Measurements from ENCODE around the gene RBCK1. TPM values are rescaled to one million over a fixed set of nuclear protein-coding genes. Genes with fewer than 3 reads are reported as not detected.

The RBCK1 gene
- total RNA-seq, 1 experiment from 2014 or later = 91.7 TPM

- no peak for DNase-seq (ENCODE audit: low spot score)
Measured at GRCh38 chr20:397432-398237, 10.5 kb upstream of the RBCK1 start.

- DNase-seq (ENCODE audit: low spot score) = no peak
Measured at GRCh38 chr20:399182-399707, 8.9 kb upstream of the RBCK1 start.

GRCh38 chr20:400128-400453 lies 8.0 kb upstream of the RBCK1 start:
- DNase-seq (ENCODE audit: low spot score) = no peak

GRCh38 chr20:400454-401275 lies 7.4 kb upstream of the RBCK1 start:
- DNase-seq (ENCODE audit: low spot score) = no peak

- DNase-seq (ENCODE audit: low spot score) = peak; percentile 62
Measured at GRCh38 chr20:401682-402495, 6.2 kb upstream of the RBCK1 start.

GRCh38 chr20:402496-402885 lies 5.6 kb upstream of the RBCK1 start:
- no peak for DNase-seq (ENCODE audit: low spot score)

GRCh38 chr20:402898-403581 lies 5.1 kb upstream of the RBCK1 start:
- no peak for DNase-seq (ENCODE audit: low spot score)

GRCh38 chr20:403582-403957 lies 4.5 kb upstream of the RBCK1 start:
- no peak for DNase-seq (ENCODE audit: low spot score)

GRCh38 chr20:404088-404487 lies 4.0 kb upstream of the RBCK1 start:
- no peak for DNase-seq (ENCODE audit: low spot score)

GRCh38 chr20:406200-407132 lies 1.6 kb upstream of the RBCK1 start:
- DNase-seq (ENCODE audit: low spot score) = no peak

- peak; percentile 48 for DNase-seq (ENCODE audit: low spot score)
Measured at GRCh38 chr20:407133-407952, 756 bp upstream of the RBCK1 start.

GRCh38 chr20:408843-409696 lies 971 bp downstream of the RBCK1 start:
- no peak for DNase-seq (ENCODE audit: low spot score)

- DNase-seq (ENCODE audit: low spot score) = no peak
Measured at GRCh38 chr20:409697-410559, 1.8 kb downstream of the RBCK1 start.

- no peak for DNase-seq (ENCODE audit: low spot score)
Measured at GRCh38 chr20:412081-412480, 4.0 kb downstream of the RBCK1 start.

GRCh38 chr20:414161-414560 lies 6.1 kb downstream of the RBCK1 start:
- DNase-seq (ENCODE audit: low spot score) = no peak

GRCh38 chr20:415820-416322 lies 7.8 kb downstream of the RBCK1 start:
- no peak for DNase-seq (ENCODE audit: low spot score)

Measured in H4 (cell line).